SU-DHL-6 (cell line): Measurements from ENCODE around the gene FLT1.

ENCODE experiments used
- H2AFZ ChIP-seq: fragments of 200-600 bp; sonication (generic); 2 replicates; pipeline ENCODE4 v1.6.1; 2014; ENCODE audit warnings: low read depth, mild to moderate bottlenecking, moderate library complexity, mixed read lengths, antibody characterized with exemption, low read length; ENCODE audit not compliant: severe bottlenecking
- H3F3A ChIP-seq: fragments of 200-600 bp; shearing (Covaris generic); 2 replicates; pipeline ENCODE4 v1.6.0; 2016; ENCODE audit warnings: antibody characterized with exemption, mild to moderate bottlenecking; ENCODE audit not compliant: insufficient read depth
- H3K27ac ChIP-seq: fragments of 200-600 bp; sonication (generic); 2 replicates; pipeline ENCODE4 v1.5.1; 2016; ENCODE audit warnings: low read depth, mild to moderate bottlenecking, low read length, moderate library complexity, mixed read lengths
- H3K27me3 ChIP-seq: fragments of 200-600 bp; sonication (generic), shearing (Covaris generic); 2 replicates; pipeline ENCODE4 v1.6.0; 2014; ENCODE audit warnings: mild to moderate bottlenecking, low read length
- H3K36me3 ChIP-seq: fragments of 200-600 bp; sonication (generic); 2 replicates; pipeline ENCODE4 v1.6.1; 2014; ENCODE audit warnings: mild to moderate bottlenecking, low read length, mixed read lengths
- H3K4me2 ChIP-seq: fragments of 300-600, 200-600 bp; shearing (Covaris generic), sonication (generic); 2 replicates; pipeline ENCODE4 v1.6.0; 2014; ENCODE audit warnings: low read length, low read depth, mild to moderate bottlenecking; ENCODE audit not compliant: poor library complexity, severe bottlenecking
- H3K4me3 ChIP-seq: fragments of 200-600 bp; sonication (generic); 2 replicates; pipeline ENCODE4 v1.5.1; 2014; ENCODE audit warnings: antibody characterized with exemption, low read length, mild to moderate bottlenecking, mixed read lengths; ENCODE audit not compliant: insufficient read depth, poor library complexity, severe bottlenecking
- H3K79me2 ChIP-seq: fragments of 200-600 bp; sonication (generic); 2 replicates; pipeline ENCODE4 v1.6.1; 2014; ENCODE audit warnings: mild to moderate bottlenecking, low read length, moderate library complexity; ENCODE audit not compliant: insufficient read depth
- H3K9ac ChIP-seq: fragments of 200-600 bp; sonication (generic); 2 replicates; pipeline ENCODE4 v1.7.0; 2014; ENCODE audit warnings: mild to moderate bottlenecking, low read length
- H3K9me2 ChIP-seq: fragments of 200-600 bp; sonication (generic); replicated peaks from 2 replicates; pipeline ENCODE4 v1.6.1; 2014; ENCODE audit warnings: low read length; ENCODE audit not compliant: insufficient read depth
- H3K9me3 ChIP-seq: fragments of 200-600 bp; sonication (generic); 2 replicates; pipeline ENCODE4 v1.6.1; 2014; ENCODE audit warnings: low read length, mixed read lengths; ENCODE audit not compliant: insufficient read depth
- H4K20me1 ChIP-seq: fragments of 200-600 bp; sonication (generic); 2 replicates; pipeline ENCODE4 v1.6.1; 2014; ENCODE audit warnings: low read depth, mild to moderate bottlenecking, antibody characterized with exemption, low read length, moderate library complexity, mixed read lengths
- CTCF ChIP-seq: fragments of 200-600 bp; sonication (generic); IDR thresholded peaks from one replicate; pipeline ENCODE4 v1.5.1; 2017; ENCODE audit warnings: antibody characterized with exemption, mild to moderate bottlenecking, low read length, moderate library complexity; ENCODE audit not compliant: insufficient read depth, poor library complexity, severe bottlenecking
- EZH2phosphoT487 ChIP-seq: fragments of 200-600 bp; sonication (generic), shearing (Covaris generic); conservative IDR thresholded peaks from 2 replicates; pipeline ENCODE4 v1.6.1; 2018; ENCODE audit warnings: mild to moderate bottlenecking, antibody characterized with exemption, low read length, moderate library complexity, mixed read lengths

The FLT1 gene

GRCh38 chr13:28455580-28456194, 39.2 kb downstream of the FLT1 start:
- H3K9ac ChIP-seq: no peak overlapping the region
- H3K4me3 ChIP-seq: no peak overlapping the region
- H2AFZ ChIP-seq: no peak overlapping the region
- H3K9me3 ChIP-seq: no peaks in the 10 kb centered on the region
- H4K20me1 ChIP-seq: no peaks in the 10 kb centered on the region
- H3F3A ChIP-seq: no peaks in the 10 kb centered on the region
- 0 out of 2 replicates have a peak, but pooled peaks cover 3% of the 10 kb centered on the region for H3K27me3 ChIP-seq
- no peak overlapping the region for H3K27ac ChIP-seq
- TF ChIP-seq CTCF (no peak), EZH2phosphoT487 (no peak)
- H3K36me3 ChIP-seq: no peaks in the 10 kb centered on the region
- H3K9me2 ChIP-seq: no peaks in the 10 kb centered on the region
- H3K4me2 ChIP-seq: no peak overlapping the region
- H3K79me2 ChIP-seq: no peaks in the 10 kb centered on the region

GRCh38 chr13:28452755-28453154, 42.2 kb downstream of the FLT1 start:
- H3K4me3 ChIP-seq: no peak overlapping the region
- no peak overlapping the region for H2AFZ ChIP-seq
- no peak overlapping the region for H3K9ac ChIP-seq
- H3K9me3 ChIP-seq: no peaks in the 10 kb centered on the region
- no peaks in the 10 kb centered on the region for H4K20me1 ChIP-seq
- TF ChIP-seq EZH2phosphoT487 (no peak), CTCF (no peak)
- 0 out of 2 replicates have a peak, but pooled peaks cover 3% of the 10 kb centered on the region for H3K27me3 ChIP-seq
- no peak overlapping the region for H3K4me2 ChIP-seq
- no peaks in the 10 kb centered on the region for H3K36me3 ChIP-seq
- H3K27ac ChIP-seq: no peak overlapping the region
- no peaks in the 10 kb centered on the region for H3K9me2 ChIP-seq
- H3F3A ChIP-seq: no peaks in the 10 kb centered on the region
- H3K79me2 ChIP-seq: no peaks in the 10 kb centered on the region

GRCh38 chr13:28451482-28452217, 43.3 kb downstream of the FLT1 start:
- Histone ChIP-seq H3K79me2 (no peaks in the 10 kb centered on the region), H3K9me3 (no peaks in the 10 kb centered on the region), H2AFZ (no peak overlapping the region), H3F3A (no peaks in the 10 kb centered on the region), H3K9ac (no peak overlapping the region), H3K4me2 (no peak overlapping the region), H3K27me3 (0 out of 2 replicates have a peak, but pooled peaks cover 3% of the 10 kb centered on the region), H3K9me2 (no peaks in the 10 kb centered on the region), H3K4me3 (no peak overlapping the region), H3K27ac (no peak overlapping the region), H3K36me3 (no peaks in the 10 kb centered on the region), H4K20me1 (no peaks in the 10 kb centered on the region)
- TF ChIP-seq EZH2phosphoT487 (no peak), CTCF (no peak)
